PC-9 (cell line): ENCODE measurements around the gene CCDC124.

Source experiments
- EZH2 ChIP-seq: fragments of 200-600 bp; sonication (generic); IDR thresholded peaks from 2 replicates; pipeline ENCODE4 v1.8.0; 2017; ENCODE audit warnings: antibody characterized with exemption, low read depth
- TF ChIP-seq, protein P1 (sequence below): fragments of 200-600 bp; sonication (generic); conservative IDR thresholded peaks from 2 replicates; pipeline ENCODE4 v1.6.1; 2017; ENCODE audit warnings: mixed run types, antibody characterized with exemption, mild to moderate bottlenecking, moderate library complexity

DNA sequence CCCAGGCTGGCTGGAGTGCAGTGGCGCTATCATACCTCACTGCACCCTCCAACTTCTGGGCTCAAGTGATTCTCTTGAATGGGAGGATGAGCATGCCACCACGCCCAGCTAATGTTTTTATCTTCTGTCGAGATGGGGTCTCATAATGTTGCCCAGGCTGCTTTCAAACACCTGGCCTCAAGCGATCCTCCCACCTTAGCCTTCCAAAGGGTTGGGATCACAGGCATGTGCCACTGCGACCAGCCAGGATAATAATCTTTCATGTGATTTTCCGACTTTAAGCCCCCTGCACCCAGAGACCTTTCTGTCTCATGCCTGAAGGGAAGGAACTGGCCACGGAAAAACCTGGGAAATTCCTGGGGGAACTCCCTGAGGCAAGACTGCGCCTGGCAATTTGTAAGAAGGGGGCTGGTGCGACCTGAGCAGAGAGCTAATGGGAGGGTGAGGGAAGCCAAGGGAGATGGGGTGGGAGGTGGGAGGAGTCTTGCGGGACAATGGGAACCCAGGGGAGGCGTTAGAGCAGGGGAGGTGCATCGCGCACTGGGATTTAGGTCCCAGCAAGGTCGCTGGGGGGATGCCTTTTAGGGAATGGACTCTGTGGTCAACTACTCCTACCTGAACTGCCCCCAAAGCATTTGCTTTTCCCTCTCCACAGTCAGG, 1.2 kb upstream of the CCDC124 start:
- TF ChIP-seq, protein P1, sequence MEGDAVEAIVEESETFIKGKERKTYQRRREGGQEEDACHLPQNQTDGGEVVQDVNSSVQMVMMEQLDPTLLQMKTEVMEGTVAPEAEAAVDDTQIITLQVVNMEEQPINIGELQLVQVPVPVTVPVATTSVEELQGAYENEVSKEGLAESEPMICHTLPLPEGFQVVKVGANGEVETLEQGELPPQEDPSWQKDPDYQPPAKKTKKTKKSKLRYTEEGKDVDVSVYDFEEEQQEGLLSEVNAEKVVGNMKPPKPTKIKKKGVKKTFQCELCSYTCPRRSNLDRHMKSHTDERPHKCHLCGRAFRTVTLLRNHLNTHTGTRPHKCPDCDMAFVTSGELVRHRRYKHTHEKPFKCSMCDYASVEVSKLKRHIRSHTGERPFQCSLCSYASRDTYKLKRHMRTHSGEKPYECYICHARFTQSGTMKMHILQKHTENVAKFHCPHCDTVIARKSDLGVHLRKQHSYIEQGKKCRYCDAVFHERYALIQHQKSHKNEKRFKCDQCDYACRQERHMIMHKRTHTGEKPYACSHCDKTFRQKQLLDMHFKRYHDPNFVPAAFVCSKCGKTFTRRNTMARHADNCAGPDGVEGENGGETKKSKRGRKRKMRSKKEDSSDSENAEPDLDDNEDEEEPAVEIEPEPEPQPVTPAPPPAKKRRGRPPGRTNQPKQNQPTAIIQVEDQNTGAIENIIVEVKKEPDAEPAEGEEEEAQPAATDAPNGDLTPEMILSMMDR = no peak
- no peak for TF ChIP-seq EZH2
